NK-92 treated with Interleukin-12 subunit alpha and Interleukin-12 subunit beta, amount 100 ng/mL, for 24 hours (cell line): Measurements from ENCODE around the gene COX6A1.
"Not testable (repeated sequence)": the region's sequence is repeated elsewhere in the genome, so short reads cannot be mapped to it uniquely, and the experiment has no call there.

Experiments
- DNase-seq: peaks from one replicate; lab custom pipeline; 2025; lab: John Stamatoyannopoulos, UW

COX6A1 gene

GRCh38 chr12:120468325-120468820, 30.5 kb downstream of the COX6A1 start:
- DNase-seq, result no peak

DNA sequence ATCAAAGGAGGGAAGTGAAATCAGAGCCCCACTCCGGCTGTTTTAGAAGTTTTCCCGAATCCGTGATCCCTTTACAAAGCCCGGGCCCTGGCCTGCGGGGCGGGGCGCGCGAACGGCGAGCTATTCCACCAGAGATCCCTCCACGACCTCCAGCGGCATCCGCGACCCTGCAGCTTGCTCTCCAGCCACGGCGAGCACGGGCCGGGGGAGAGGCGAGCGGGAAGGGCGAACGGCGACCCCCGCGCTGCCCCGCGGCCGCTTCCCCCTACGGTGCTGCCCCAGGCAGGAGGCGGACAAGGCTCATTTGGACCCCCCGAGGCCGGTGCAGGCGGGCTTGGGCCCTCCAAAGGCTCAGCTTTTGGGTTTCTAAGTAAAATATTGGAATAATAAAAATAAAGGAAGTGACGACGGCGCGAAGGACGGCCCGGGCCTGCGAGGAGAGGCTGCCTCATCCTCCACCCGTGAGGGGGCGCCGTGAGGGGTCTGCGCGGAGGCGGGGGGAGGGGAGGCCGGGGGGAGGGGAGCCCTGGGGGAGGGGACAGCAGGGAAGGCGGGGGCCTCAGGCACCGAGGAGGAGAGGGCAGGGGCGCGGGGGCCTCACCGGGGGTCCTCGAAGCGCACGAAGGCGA, 31.0 kb downstream of the COX6A1 start:
- DNase-seq, result peak; percentile 42

DNA sequence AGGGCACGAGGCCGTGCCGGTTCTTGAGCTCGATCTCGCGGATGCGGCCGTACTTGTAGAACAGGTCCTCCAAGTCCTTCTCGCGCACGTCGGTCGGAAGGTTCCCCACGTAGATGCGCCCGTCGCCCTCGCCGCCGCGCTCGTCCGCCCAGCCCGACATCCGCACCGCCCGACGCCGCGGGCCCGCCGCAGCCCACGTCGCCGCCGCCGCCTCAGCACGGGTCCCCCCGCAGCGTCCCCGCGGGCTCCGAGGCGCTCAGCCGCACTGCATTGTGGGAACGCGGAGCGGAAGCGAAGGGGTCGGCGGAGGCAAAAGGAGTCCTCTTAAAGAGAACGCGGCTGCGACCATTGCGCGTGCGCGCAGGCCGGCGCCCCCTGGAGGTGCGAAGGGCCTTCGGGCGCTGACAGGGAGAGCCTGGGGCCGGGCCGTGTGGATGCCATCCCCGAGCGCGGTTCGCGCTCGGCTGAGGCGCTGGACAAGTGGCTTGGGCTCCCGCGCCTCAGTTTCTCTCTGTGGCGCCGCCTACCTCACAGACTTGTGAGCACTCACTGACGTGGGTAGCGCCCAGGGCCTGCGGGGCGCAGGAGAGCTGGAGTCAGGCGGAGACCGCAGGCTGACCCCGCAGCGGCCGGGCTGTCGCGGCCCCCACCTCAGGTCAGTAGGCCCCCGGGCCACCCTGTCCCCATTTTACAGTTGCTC, 31.7 kb downstream of the COX6A1 start, which contains the start of gene SRSF9:
SRSF9 (minus strand) TSS at position 299 of the 700 bp plus-strand sequence; CDS start at position 160, 139 bp downstream.
- peak; percentile 89 for DNase-seq

DNA sequence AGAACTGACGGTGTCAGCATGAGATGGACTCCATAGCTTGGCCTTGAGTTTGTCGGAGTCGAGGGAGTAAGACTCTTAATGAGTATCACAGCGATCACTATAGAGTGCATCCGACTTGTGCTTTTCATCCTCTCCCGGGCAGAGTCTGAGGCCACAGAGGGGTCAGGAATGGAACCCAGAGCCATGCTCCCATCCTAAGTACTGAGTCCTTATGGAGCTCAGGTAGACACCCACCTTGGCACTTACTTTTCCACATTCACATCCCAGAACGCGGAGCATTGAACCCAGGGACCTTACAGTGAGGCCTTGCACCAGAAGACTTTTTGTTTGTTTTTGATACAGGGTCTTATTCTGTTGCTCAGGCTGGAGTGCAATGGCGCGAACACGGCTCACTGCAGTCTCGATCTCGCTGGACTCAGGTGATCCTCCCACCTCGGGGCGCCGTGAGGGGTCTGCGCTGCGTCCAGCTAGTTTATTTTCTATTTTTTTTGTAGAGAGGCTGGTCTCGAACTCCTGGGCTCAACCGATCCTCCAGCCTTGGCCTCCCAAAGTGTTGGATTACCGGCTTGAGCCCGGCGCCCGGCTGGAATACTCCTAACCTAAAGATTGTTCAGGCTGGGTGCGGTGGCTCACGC, 32.4 kb downstream of the COX6A1 start:
- no peak for DNase-seq

GRCh38 chr12:120472521-120472920, 34.6 kb downstream of the COX6A1 start:
- no peak for DNase-seq

DNA sequence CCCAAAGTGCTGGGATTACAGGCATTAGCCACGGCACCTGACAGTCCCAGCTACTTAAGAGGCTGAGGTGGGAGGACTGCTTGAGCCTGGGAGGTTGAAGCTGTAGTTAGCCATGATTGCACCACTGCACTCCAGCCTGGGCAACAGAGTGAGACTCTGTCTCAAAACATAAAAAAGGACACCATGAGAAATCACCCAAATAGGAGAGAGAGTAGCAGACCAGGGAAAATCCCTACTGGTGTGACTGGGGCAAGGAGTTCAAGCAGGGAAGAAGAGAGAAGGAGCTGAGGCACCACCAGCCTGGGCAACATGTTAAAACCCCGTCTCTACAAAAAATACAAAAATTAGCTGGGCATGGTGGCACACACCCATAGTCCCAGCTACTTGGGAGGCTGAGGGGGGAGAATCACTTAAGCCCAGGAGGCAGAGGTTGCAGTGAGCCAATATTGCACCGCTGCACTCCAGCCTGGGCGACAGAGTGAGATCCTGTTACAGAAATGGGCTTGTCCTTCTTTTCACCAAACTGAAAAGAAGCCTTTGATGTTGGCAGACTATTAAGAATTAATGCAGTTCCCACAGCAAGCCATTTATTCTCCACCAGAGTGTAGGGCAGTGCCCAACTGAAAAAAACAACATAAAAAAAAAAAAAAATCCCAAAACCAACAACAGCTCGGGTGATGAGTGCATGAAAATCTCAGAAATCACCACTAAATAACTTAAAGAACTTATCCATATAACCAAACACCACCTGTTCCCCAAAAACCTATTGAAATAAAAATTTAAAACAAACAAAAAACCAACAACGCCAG, 36.1 kb downstream of the COX6A1 start:
- no peak for DNase-seq

DNA sequence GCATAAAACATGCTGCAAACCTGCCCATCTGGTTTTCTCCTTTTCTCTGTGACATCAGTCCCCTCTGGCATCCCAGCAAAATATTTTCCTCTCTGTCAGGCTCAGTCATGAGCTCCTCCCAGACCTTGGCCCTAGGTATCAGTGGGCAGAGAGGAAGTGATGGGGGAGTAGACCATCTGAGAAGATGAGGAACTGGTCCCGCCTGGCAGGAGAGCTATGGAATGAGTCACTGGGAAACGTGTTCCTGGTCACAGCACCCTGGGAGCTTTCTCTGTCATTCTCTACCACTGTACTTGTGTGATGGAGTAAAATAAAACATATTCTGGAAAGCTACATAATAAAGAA, 36.7 kb downstream of the COX6A1 start:
- no peak for DNase-seq

DNA sequence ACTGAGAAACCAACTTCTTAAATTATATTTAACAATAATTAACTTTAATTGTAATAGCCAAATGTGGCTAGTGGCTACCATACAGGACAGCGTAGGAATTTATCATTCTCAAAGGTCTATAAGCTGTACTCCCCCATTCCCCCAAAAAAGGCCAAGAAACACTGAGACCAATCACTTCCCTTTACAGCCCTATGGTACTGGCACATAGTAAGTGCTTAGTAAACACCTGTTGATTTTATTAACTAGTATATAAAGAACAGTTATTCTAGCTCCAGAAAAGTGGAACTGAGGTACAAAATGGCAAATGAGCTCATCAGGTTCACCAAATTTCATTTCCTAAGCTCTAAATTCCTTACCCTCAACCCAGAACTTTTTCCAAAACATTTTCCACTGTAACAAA, 37.7 kb downstream of the COX6A1 start:
- DNase-seq, result no peak

- no peak for DNase-seq
These were observed 41.5 kb downstream of the COX6A1 start for GRCh38 chr12:120479458-120479857.

- no peak for DNase-seq
These were observed 42.3 kb downstream of the COX6A1 start for GRCh38 chr12:120480211-120480610.

GRCh38 chr12:120481022-120481767, 43.3 kb downstream of the COX6A1 start:
- DNase-seq, result no peak

DNA sequence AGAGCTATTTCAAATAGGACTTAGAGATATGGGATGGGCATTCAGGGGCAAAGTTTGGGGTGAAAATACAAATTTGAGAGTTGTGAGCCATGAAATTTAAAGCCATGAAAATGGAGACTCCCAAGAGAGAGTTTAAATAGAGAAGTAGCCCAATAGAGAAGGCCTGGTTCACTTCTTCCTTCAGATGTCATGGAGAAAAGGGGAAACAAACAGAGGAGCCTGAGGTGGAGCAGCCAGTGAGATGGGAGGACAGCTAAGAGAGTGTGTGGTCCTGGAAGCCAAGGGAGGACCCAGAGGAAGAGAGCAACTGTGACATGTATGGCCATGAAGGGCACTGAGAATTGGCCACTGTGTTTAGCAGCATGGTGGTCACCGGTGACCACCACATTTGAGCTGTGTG, 45.7 kb downstream of the COX6A1 start:
- DNase-seq, result no peak

- no peak for DNase-seq
These were observed 48.3 kb downstream of the COX6A1 start for GRCh38 chr12:120485961-120486881.

GRCh38 chr12:120487552-120487951, 49.6 kb downstream of the COX6A1 start:
- DNase-seq, result not testable (repeated sequence)

GRCh38 chr12:120488057-120488640, 50.2 kb downstream of the COX6A1 start:
- no peak for DNase-seq

- no peak for DNase-seq
These were observed 51.1 kb downstream of the COX6A1 start for GRCh38 chr12:120489018-120489417.

DNA sequence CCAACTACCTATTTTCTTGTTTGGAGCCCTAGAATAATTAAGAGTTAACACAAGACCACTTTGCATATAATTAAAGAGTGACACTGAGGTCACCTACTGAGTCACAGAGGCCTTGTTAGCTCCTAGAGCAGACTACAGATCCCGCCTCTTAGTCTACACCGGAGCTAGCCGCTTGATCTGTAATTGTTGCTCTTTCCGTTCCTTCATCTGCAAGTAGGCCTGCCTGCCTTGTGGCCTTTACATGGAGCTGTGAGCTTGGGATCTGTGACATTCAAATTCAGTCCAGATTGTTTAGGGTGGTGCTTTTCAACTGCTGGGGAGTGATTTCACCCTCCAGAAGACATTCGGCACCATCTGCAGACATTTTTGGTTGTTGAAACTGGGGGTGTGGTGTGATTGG, 52.4 kb downstream of the COX6A1 start:
- DNase-seq, result no peak
